ENCODE results near the gene TREM2.
"Not testable (repeated sequence)": the region's sequence is repeated elsewhere in the genome, so short reads cannot be mapped to it uniquely, and the experiment has no call there.

TREM2 gene

GRCh38 chr6:41125282-41125681 is 37.6 kb downstream of the TREM2 start:
- no peak for TF ChIP-seq CTCF (IDR thresholded peaks at IDR 0.05; ENCODE audit: low read depth, low read length)
- DNase-seq (ENCODE audit: extremely low read depth, low read depth): no peak

DNA sequence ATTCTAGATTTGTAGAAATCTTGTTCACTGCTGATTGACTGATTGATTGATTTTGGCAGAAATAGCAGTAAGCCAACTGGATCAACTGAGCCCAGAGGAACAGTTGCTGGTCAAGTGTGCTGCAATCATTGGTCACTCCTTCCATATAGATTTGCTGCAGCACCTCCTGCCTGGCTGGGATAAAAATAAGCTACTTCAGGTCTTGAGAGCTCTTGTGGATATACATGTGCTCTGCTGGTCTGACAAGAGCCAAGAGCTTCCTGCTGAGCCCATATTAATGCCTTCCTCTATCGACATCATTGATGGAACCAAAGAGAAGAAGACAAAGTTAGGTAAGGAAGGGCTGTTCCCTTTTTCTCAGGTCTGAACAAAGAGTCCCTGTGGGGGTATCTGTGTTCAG is 40.0 kb downstream of the TREM2 start:
- no peak for TF ChIP-seq CTCF (IDR thresholded peaks at IDR 0.05; ENCODE audit: low read depth, low read length)
- DNase-seq (ENCODE audit: extremely low read depth, low read depth): no peak

GRCh38 chr6:41122373-41122772 is 40.5 kb downstream of the TREM2 start:
- DNase-seq (ENCODE audit: extremely low read depth, low read depth): no peak

DNA sequence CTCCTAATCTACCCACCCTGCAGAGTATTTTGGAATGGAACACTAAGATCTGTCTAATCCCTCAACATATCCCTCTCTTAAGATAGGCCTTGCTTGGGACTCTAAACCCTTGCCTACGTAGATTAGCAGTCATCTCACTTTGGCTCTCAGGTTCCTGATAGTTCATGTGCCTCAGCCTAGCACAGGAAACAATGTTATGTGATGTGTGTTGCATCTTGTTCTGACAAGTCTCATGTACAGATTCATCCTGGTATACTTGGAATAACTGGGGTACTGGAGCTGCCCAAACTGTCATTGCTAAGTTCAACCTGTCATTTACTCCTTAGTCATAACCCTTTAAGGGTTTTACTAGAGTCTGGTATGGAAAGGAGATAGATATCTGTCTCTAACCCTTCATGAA is 42.9 kb downstream of the TREM2 start:
- DNase-seq (ENCODE audit: extremely low read depth, low read depth): no peak
- TF ChIP-seq CTCF (IDR thresholded peaks at IDR 0.05; ENCODE audit: low read depth, low read length): no peak

More at GRCh38 chr6:41122373-41122772, 40.5 kb downstream of the TREM2 start:
- no peak for TF ChIP-seq CTCF (IDR thresholded peaks at IDR 0.05; ENCODE audit: low read depth, low read length)

GRCh38 chr6:41119508-41119907 is 43.4 kb downstream of the TREM2 start:
- no peak for DNase-seq (ENCODE audit: extremely low read depth, low read depth)
- no peak for TF ChIP-seq CTCF (IDR thresholded peaks at IDR 0.05; ENCODE audit: low read depth, low read length)

GRCh38 chr6:41115027-41115426 is 47.9 kb downstream of the TREM2 start:
- not testable (repeated sequence) for DNase-seq (ENCODE audit: extremely low read depth, low read depth)

GRCh38 chr6:41111017-41111416 is 51.9 kb downstream of the TREM2 start:
- no peak for DNase-seq (ENCODE audit: extremely low read depth, low read depth)
- TF ChIP-seq CTCF (IDR thresholded peaks at IDR 0.05; ENCODE audit: low read depth, low read length): no peak
